CD4-positive, alpha-beta T cell (primary cell): ENCODE results near the gene PDE6G. TPM values are rescaled to one million over a fixed set of nuclear protein-coding genes. Genes with fewer than 3 reads are reported as not detected.
A peak's percentile ranks its signal among the peaks of the same experiment; 100 is the strongest.
"Not testable (repeated sequence)": the region's sequence is repeated elsewhere in the genome, so short reads cannot be mapped to it uniquely, and the experiment has no call there.

ENCODE experiments used
- ATAC-seq: fragments of 200-7000 bp; cut with Tn5 transposase; one replicate; pipeline ENCODE4 v1.10.0; 2022; ENCODE audit warnings: mild to moderate bottlenecking; ENCODE audit not compliant: poor library complexity
- CTCF ChIA-PET: fragments of 350-600 bp; sonication (Branson Sonifier 250); formaldehyde crosslinking; loops from one replicate; lab custom pipeline; 2021; ENCODE audit warnings: antibody characterized with exemption, inconsistent platforms; lab: Charles Lee
- POLR2A ChIA-PET: fragments of 350-600 bp; sonication (Branson Sonifier 250); formaldehyde crosslinking; loops from one replicate; lab custom pipeline; 2021; ENCODE audit warnings: antibody characterized with exemption, inconsistent platforms; lab: Charles Lee
- DNase-seq, 14 experiments: peaks; one replicate each; pipeline ENCODE4 v3.0.0-alpha.2; 2013 to 2020; ENCODE audit warnings: mixed read lengths in 2 of 14
- H3K27ac ChIP-seq, 2 donors: one replicate each; pipeline versions ENCODE4 v1.5.1 to v1.7.0; 2013; ENCODE audit warnings: low read length in 2 of 2, low read depth in 1 of 2, mild to moderate bottlenecking in 1 of 2
- H3K27me3 ChIP-seq, 2 experiments: 1 replicate in 1 of 2; 2 replicates in 1 of 2; pipeline versions ENCODE4 v1.6.1 to v1.7.0; 2013; ENCODE audit warnings: low read length in 2 of 2, control low read depth in 1 of 2, mild to moderate bottlenecking in 1 of 2, moderate library complexity in 1 of 2; ENCODE audit not compliant: insufficient read depth in 2 of 2, control insufficient read depth in 1 of 2
- H3K36me3 ChIP-seq: one replicate; pipeline ENCODE4 v1.6.1; 2013; ENCODE audit warnings: low read length, control low read depth; ENCODE audit not compliant: insufficient read depth
- H3K4me1 ChIP-seq: one replicate; pipeline ENCODE4 v1.6.1; 2013; ENCODE audit warnings: low read length, control low read depth; ENCODE audit not compliant: insufficient read depth
- H3K4me3 ChIP-seq: one replicate; pipeline ENCODE4 v1.5.1; 2013; ENCODE audit warnings: mild to moderate bottlenecking, low read length, moderate library complexity
- H3K9me3 ChIP-seq, 2 experiments: 1 replicate in 1 of 2; 2 replicates in 1 of 2; pipeline versions ENCODE4 v1.6.1 to v1.7.0; 2013; ENCODE audit warnings: low read length in 2 of 2, mild to moderate bottlenecking in 2 of 2, control low read depth in 1 of 2, moderate library complexity in 1 of 2; ENCODE audit not compliant: control insufficient read depth in 1 of 2, insufficient read depth in 1 of 2
- H3K27ac Mint-ChIP-seq: one replicate; pipeline ENCODE4 v1.8.0; 2020; ENCODE audit warnings: mixed read lengths
- H3K27me3 Mint-ChIP-seq: one replicate; pipeline ENCODE4 v1.8.0; 2021; ENCODE audit warnings: mixed read lengths
- H3K36me3 Mint-ChIP-seq: one replicate; pipeline ENCODE4 v1.8.0; 2021; ENCODE audit warnings: low read depth, mixed read lengths
- H3K4me1 Mint-ChIP-seq: one replicate; pipeline ENCODE4 v1.8.0; 2021; ENCODE audit warnings: low read depth, mixed read lengths
- H3K4me3 Mint-ChIP-seq: one replicate; pipeline ENCODE4 v1.8.0; 2020; ENCODE audit warnings: mild to moderate bottlenecking, mixed read lengths
- H3K9me3 Mint-ChIP-seq: one replicate; pipeline ENCODE4 v1.8.0; 2020; ENCODE audit warnings: mixed read lengths
- intact Hi-C, 2 experiments: fragments of 100-400 bp; cut with DNase I in 1 of 2; cut with micrococcal nuclease in 1 of 2; formaldehyde crosslinking; loops; one replicate each; pipeline versions ENCODE4 v1.15.1 to v1.9.0; 2023 to 2025; cut with DNase I, micrococcal nuclease
- total RNA-seq, 174 experiments: library from RNA in 2 of 174; stranded (reverse) in 2 of 174; gene quantifications; one replicate each; pipeline ENCODE4 v1.2.3 and lab custom pipeline; 2021 to 2026
- TF ChIP-seq, protein P1 (sequence below): fragments of 200-600 bp; IDR thresholded peaks from one replicate; pipeline ENCODE4 v1.8.0; 2022; ENCODE audit warnings: antibody characterized with exemption, mild to moderate bottlenecking

Gene PDE6G
- total RNA-seq, 2 experiments from 2014 or later, result 0.49 to 0.92 TPM

DNA sequence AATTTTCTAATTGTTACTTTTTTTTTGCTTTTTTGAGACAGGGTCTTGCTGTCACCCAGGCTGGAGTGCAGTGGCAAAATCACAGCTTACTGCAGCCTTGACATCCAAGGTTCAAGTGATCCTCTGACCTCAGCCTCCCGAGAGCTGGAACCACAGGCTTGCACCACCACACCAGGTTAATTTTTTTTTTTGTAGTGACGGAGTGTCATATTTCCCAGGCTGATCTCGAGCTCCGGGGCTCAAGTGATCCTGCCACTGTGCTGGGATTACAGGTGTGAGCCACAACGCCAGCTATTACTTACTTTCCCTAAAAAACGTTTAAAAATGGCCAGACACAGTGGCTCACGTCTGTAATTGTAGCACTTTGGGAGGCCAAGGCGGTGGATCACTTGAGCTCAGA, 26.1 kb downstream of the PDE6G start:
- DNase-seq (no peak), ATAC-seq (no peak)
- ChIA-PET CTCF (no interaction called here), POLR2A (no interaction called here)
- Histone ChIP-seq H3K4me3 (no peak overlapping the region), H3K4me1 (peaks cover 17% of the 10 kb centered on the region), H3K27me3 (no peaks in the 10 kb centered on the region), H3K36me3 (peaks cover 37% of the 10 kb centered on the region), H3K27ac (no peak overlapping the region), H3K9me3 (no peaks in the 10 kb centered on the region)
- H3K9me3 Mint-ChIP-seq, result no peaks in the 10 kb centered on the region
- TF ChIP-seq, protein P1, sequence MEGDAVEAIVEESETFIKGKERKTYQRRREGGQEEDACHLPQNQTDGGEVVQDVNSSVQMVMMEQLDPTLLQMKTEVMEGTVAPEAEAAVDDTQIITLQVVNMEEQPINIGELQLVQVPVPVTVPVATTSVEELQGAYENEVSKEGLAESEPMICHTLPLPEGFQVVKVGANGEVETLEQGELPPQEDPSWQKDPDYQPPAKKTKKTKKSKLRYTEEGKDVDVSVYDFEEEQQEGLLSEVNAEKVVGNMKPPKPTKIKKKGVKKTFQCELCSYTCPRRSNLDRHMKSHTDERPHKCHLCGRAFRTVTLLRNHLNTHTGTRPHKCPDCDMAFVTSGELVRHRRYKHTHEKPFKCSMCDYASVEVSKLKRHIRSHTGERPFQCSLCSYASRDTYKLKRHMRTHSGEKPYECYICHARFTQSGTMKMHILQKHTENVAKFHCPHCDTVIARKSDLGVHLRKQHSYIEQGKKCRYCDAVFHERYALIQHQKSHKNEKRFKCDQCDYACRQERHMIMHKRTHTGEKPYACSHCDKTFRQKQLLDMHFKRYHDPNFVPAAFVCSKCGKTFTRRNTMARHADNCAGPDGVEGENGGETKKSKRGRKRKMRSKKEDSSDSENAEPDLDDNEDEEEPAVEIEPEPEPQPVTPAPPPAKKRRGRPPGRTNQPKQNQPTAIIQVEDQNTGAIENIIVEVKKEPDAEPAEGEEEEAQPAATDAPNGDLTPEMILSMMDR, result no peak
- intact Hi-C loops, result no loop called here
- H3K4me1 Mint-ChIP-seq, result peaks cover 11% of the 10 kb centered on the region
- H3K36me3 Mint-ChIP-seq, result peaks cover 55% of the 10 kb centered on the region
- H3K27ac Mint-ChIP-seq, result peak overlapping the region; percentile 25
- no peaks in the 10 kb centered on the region for H3K27me3 Mint-ChIP-seq
- no peak overlapping the region for H3K4me3 Mint-ChIP-seq

DNA sequence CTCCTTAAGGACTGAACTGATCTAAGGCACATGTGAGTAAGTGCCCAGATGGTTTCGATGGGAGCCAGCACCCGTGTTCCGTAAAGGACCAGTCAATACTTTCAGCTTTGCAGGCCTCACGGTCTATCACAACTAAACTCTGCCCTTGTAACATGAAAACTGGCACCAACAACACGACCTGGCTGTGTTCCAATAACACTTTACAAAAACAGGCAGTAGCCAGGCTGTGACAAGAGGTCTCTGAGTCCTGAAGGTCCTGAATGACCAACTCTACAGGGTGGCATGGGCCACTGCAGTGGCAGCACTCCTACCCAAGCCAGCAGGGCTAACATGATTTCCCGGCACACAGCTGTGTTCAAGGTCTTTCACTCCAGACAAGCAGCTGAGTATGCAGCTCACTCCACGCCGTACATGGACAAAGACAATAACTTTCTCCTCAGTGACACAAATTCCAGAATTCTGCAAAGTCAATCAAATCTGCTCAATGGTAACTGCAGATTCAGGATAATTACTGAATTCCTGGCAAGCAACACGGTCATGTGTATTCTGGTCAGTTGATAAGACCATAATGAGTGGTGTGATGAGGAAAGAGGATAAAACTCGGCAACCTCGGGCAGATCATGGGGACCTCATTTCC, 34.7 kb downstream of the PDE6G start:
- ChIA-PET POLR2A (no interaction called here), CTCF (interaction anchor here (0.5 kb wide), 1 partner anchor 123 kb away, joined by 4 read pairs; no protein-coding TSS in a partner anchor)
- Mint-ChIP-seq H3K4me1 (peaks cover 9% of the 10 kb centered on the region), H3K36me3 (peaks cover 65% of the 10 kb centered on the region), H3K27ac (no peak overlapping the region), H3K9me3 (no peaks in the 10 kb centered on the region), H3K4me3 (no peak overlapping the region), H3K27me3 (no peaks in the 10 kb centered on the region)
- Histone ChIP-seq H3K4me3 (no peak overlapping the region), H3K9me3 (peaks cover 0 to 3% of the 10 kb centered on the region in 2 experiments), H3K27ac (no peak overlapping the region), H3K27me3 (no peaks in the 10 kb centered on the region), H3K4me1 (no peaks in the 10 kb centered on the region), H3K36me3 (peaks cover 60% of the 10 kb centered on the region)
- intact Hi-C loops, result no loop called here
- TF ChIP-seq, protein P1, result no peak
- ATAC-seq (no peak), DNase-seq (no peak)

DNA sequence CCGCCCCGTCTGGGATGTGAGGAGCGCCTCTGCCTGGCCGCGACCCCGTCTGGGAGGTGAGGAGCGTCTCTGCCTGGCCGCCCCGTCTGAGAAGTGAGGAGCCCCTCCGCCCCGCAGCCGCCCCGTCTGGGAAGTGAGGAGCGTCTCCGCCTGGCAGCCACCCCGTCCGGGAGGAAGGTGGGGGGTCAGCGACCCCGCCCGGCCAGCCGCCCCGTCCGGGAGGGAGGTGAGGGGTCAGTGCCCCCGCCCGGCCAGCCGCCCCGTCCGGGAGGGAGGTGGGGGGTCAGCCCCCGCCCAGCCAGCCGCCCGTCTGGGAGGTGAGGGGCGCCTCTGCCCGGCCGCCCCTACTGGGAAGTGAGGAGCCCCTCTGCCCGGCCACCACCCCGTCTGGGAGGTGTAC, 38.0 kb downstream of the PDE6G start:
- peaks cover 53% of the 10 kb centered on the region for H3K36me3 ChIP-seq
- not testable (repeated sequence) for H3K4me3 Mint-ChIP-seq

DNA sequence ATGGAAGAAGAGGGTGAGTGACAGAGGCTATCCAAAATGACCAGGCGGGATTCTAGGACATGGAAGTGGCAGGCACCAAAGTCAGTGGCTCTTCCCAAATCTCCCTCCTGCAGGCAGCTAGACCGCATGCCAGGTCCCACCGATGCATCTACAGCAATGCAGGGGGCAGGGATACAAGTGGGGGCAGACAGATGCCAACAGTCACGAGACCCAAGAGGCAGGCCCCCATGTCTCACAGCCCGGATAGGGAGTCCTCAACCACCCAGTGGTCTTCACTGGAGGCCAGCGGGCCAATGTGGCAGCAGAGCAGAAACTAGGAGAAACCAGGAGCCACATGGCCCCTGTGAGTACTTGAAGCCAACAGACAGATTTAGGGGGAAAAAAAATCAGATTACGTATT, 39.5 kb downstream of the PDE6G start:
- Histone ChIP-seq H3K4me3 (no peak overlapping the region), H3K9me3 (no peaks in the 10 kb centered on the region), H3K4me1 (peaks cover 13% of the 10 kb centered on the region), H3K27me3 (no peaks in the 10 kb centered on the region), H3K36me3 (peaks cover 56% of the 10 kb centered on the region), H3K27ac (no peak overlapping the region)
- H3K27ac Mint-ChIP-seq, result no peak overlapping the region
- intact Hi-C loops, result no loop called here
- POLR2A ChIA-PET, result no interaction called here
- CTCF ChIA-PET, result no interaction called here
- H3K27me3 Mint-ChIP-seq, result no peaks in the 10 kb centered on the region
- H3K4me3 Mint-ChIP-seq, result no peak overlapping the region
- H3K9me3 Mint-ChIP-seq, result no peaks in the 10 kb centered on the region
- ATAC-seq (no peak), DNase-seq (no peak)
- peaks cover 24% of the 10 kb centered on the region for H3K4me1 Mint-ChIP-seq
- TF ChIP-seq, protein P1, result no peak
- peaks cover 68% of the 10 kb centered on the region for H3K36me3 Mint-ChIP-seq

More for the DNA sequence above, 38.0 kb downstream of the PDE6G start:
- H3K36me3 Mint-ChIP-seq, result peaks cover 58% of the 10 kb centered on the region
- H3K27ac Mint-ChIP-seq, H3K4me3 ChIP-seq, H3K27me3 Mint-ChIP-seq, intact Hi-C loops, H3K9me3 Mint-ChIP-seq, ATAC-seq, H3K27ac ChIP-seq, CTCF ChIA-PET, POLR2A ChIA-PET, H3K9me3 ChIP-seq, DNase-seq, H3K27me3 ChIP-seq: not testable (repeated sequence)
- H3K4me1 ChIP-seq, result peaks cover 13% of the 10 kb centered on the region
- H3K4me1 Mint-ChIP-seq, result peaks cover 24% of the 10 kb centered on the region
